GM06990 (cell line): Measurements from ENCODE around the gene TFDP2.

ENCODE experiments used
- DNase-seq: peaks from one replicate; pipeline ENCODE4 v3.0.0-alpha.2; 2011; ENCODE audit not compliant: insufficient read length; ENCODE audit errors: extremely low read depth
- H3K27me3 ChIP-seq: replicated peaks from 2 replicates; pipeline ENCODE4 v1.6.0; 2011; ENCODE audit warnings: low read length; ENCODE audit not compliant: control insufficient read depth, insufficient read depth
- H3K36me3 ChIP-seq: 2 replicates; pipeline ENCODE4 v1.5.1; 2011; ENCODE audit warnings: low read length; ENCODE audit not compliant: control insufficient read depth, insufficient read depth
- H3K4me3 ChIP-seq: replicated peaks from 2 replicates; pipeline ENCODE4 v1.5.1; 2011; ENCODE audit warnings: low read depth, mild to moderate bottlenecking, control low read depth, low read length
- TF ChIP-seq, protein P1 (sequence below): IDR thresholded peaks from 2 replicates; pipeline ENCODE4 v1.5.1; 2011; ENCODE audit warnings: low read length, control low read depth, mild to moderate bottlenecking, inconsistent platforms; ENCODE audit not compliant: insufficient read depth, poor library complexity, severe bottlenecking

The TFDP2 gene

DNA sequence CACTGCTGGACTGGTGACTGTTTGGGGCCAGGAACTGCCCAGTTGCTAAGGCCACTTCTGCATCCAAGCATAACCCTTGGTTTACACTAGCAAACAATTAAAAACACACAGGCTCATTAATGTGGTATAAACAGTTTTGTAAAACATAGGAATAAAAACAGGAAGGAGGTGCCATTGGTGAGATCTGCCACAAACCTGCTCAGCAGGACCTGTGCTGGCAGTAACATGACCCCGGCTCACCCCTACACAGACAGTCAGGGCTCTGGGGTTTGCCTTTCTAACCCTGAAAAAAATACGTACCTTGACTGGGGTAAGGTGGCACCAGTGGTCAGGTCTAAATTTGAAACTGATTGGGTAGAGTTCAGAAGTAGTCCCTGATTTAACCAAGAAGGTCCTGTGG, 196.7 kb downstream of the TFDP2 start:
- Histone ChIP-seq H3K27me3 (no peaks in the 10 kb centered on the region), H3K4me3 (no peak overlapping the region), H3K36me3 (peaks cover 1% of the 10 kb centered on the region; the same call in 1 of the 2 replicates)
- no peak for DNase-seq
- TF ChIP-seq, protein P1, sequence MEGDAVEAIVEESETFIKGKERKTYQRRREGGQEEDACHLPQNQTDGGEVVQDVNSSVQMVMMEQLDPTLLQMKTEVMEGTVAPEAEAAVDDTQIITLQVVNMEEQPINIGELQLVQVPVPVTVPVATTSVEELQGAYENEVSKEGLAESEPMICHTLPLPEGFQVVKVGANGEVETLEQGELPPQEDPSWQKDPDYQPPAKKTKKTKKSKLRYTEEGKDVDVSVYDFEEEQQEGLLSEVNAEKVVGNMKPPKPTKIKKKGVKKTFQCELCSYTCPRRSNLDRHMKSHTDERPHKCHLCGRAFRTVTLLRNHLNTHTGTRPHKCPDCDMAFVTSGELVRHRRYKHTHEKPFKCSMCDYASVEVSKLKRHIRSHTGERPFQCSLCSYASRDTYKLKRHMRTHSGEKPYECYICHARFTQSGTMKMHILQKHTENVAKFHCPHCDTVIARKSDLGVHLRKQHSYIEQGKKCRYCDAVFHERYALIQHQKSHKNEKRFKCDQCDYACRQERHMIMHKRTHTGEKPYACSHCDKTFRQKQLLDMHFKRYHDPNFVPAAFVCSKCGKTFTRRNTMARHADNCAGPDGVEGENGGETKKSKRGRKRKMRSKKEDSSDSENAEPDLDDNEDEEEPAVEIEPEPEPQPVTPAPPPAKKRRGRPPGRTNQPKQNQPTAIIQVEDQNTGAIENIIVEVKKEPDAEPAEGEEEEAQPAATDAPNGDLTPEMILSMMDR = no peak

DNA sequence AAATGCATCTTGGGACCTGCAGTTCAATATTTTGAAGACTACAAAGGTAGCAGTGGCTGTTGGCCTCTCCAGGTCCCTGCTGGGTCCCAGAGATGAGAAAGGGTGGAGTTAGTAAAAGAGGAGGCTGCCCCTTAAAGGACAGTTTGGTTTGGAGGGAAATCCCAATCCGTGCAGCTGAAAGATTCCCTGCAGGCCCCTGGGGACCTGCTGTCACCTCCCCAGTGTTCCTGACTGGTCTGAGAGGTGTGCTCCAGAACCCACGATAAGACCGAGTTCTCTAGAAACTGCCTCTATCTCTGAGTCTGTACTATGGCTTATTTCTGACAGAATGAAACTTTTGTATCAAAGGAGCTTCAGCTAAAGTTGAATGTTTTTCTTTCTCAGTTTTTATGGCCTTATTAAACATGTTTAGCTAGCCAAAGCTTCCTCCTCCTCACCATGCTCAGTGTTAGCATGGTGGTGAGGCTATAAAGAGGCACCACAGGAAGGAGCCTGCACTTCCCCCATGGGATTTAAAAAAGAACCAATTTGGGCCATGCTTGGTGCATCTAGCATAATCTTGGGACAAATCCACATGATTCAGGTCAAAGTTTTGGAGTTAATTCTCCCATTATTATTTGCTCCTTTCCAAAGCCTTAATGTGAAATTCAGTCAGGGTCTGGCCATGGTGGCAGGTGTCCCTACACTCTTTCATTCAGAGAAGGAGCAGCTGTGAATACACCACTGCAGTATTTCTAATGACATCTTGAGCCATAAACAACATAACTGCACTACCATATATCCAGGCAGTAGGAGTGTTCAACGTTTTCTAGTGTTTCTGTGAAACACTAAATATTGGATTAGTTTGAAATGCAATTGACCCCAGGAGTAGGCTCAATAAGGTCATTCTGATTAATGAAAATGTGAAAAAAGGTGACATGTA, 198.5 kb downstream of the TFDP2 start:
- no peak overlapping the region for H3K4me3 ChIP-seq
- H3K36me3 ChIP-seq = peaks cover 1% of the 10 kb centered on the region; the same call in 1 of the 2 replicates
- TF ChIP-seq, protein P1 = no peak
- no peaks in the 10 kb centered on the region for H3K27me3 ChIP-seq
- no peak for DNase-seq

DNA sequence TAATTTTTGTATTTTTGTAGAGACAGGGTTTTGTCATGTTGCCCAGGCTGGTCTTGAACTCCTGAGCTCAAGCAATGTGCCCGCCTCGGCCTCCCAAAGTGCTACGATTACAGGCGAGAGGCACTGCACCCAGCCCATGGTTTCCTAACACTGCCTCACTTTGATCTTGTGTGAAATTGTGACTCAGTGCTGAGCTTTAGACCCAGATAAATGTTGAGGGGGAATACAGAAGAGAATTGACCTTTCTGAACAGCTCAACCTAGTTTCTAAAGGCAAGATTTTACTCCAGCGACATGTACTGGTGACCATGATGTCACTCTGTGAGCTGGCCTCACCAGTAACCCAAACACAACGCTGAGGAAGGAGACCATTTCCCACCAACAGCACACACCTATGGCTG, 199.4 kb downstream of the TFDP2 start:
- TF ChIP-seq, protein P1 = no peak

DNA sequence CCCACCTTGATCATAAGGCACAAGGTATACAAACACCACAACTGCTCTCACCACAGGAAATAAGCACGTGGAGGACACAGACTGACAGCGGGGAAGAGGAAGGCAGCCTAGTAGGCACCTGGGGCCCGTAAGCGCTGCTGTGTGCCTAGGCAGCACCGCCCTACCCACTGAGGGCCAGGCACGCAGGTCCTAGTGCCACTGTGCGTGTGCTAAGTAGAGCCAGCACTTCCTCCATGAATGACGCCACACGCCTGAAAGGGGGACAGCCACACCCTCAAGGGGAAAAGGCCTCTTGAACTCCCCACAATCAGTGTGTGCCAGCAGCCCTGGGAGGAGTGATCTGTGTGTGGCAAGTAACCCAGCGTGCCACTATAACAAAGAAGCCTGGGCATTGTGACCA, 199.9 kb downstream of the TFDP2 start:
- H3K27me3 ChIP-seq = no peaks in the 10 kb centered on the region
- TF ChIP-seq, protein P1 = no peak
- H3K36me3 ChIP-seq = peaks cover 1% of the 10 kb centered on the region; the same call in 1 of the 2 replicates

More for the DNA sequence above, 199.4 kb downstream of the TFDP2 start:
- Histone ChIP-seq H3K36me3 (peaks cover 1% of the 10 kb centered on the region; the same call in 1 of the 2 replicates), H3K27me3 (no peaks in the 10 kb centered on the region), H3K4me3 (no peak overlapping the region)
- no peak for DNase-seq

DNA sequence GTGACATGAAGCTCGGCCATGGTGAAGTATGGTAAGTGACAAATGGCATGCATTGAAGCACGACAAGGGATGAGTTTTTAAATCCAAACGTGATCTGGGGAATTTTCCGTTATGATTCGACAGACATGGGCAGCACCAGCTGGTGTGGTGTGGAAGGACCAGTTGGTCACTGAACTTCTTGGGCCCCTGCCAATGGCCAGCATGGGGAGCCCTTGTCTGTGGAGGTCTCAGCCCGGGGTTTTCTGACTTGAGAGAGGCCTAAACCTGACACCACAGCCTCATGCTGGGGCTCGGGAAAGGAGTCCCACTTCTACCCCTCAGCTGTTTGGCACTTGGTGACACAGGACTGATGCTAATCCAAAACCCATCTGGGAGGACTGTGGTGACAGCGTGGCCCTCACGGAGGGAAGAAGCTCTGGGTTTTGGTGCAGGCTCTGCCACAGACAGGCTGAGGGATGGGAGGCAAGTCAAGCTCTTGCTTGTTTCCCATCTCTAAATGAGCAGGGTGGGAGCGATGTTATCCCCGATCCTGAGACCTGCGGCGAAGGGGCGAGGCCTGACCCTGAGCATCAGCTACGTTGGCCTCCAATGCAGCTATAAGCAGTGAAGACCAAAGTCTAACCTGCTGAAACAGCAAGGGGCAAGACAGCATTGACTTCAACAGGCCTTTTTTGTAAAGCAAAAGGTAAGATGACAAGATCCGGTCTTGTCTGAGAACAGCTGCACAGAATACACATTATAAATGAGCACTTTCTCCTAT, 203.4 kb downstream of the TFDP2 start:
- no peak for DNase-seq
- Histone ChIP-seq H3K4me3 (no peak overlapping the region), H3K27me3 (no peaks in the 10 kb centered on the region), H3K36me3 (no peaks in the 10 kb centered on the region)
- TF ChIP-seq, protein P1 = no peak

More for the DNA sequence above, 199.9 kb downstream of the TFDP2 start:
- no peak for DNase-seq
- H3K4me3 ChIP-seq = no peak overlapping the region
